ENCODE data around the gene RHBDD1.
A peak's percentile ranks its signal among the peaks of the same experiment; 100 is the strongest.

Gene RHBDD1

GRCh38 chr2:226794196-226794661 is 41.6 kb upstream of the RHBDD1 start:
- Histone ChIP-seq H3K9me3 (ENCODE audit: control insufficient read depth in 1 of 2, low read length in 2 of 2) (no peaks in the 10 kb centered on the region), H3K36me3 (ENCODE audit: control insufficient read depth in 1 of 2, insufficient read depth in 2 of 2, low read length in 2 of 2) (no peaks in the 10 kb centered on the region), H3K4me1 (ENCODE audit: control insufficient read depth in 1 of 2, insufficient read depth in 2 of 2, low read length in 2 of 2) (peaks cover 43 to 64% of the 10 kb centered on the region in 2 donors), H3K27me3 (ENCODE audit: control insufficient read depth in 1 of 2, insufficient read depth in 2 of 2, low read length in 2 of 2) (no peaks in the 10 kb centered on the region), H3K9ac (ENCODE audit: low read depth in 1 of 2, low read length in 2 of 2) (peak overlapping the region; percentile 1 to 55), H3K4me3 (ENCODE audit: low read depth in 1 of 2, low read length in 2 of 2) (peak overlapping the region; percentile 48 to 77), H3K27ac (ENCODE audit: low read depth, low read length) (no peak overlapping the region)

GRCh38 chr2:226794751-226795171 is 41.1 kb upstream of the RHBDD1 start:
- Histone ChIP-seq H3K27ac (ENCODE audit: low read depth, low read length) (no peak overlapping the region), H3K4me1 (ENCODE audit: control insufficient read depth in 1 of 2, insufficient read depth in 2 of 2, low read length in 2 of 2) (peaks cover 41 to 62% of the 10 kb centered on the region in 2 donors), H3K9me3 (ENCODE audit: control insufficient read depth in 1 of 2, low read length in 2 of 2) (no peaks in the 10 kb centered on the region), H3K36me3 (ENCODE audit: control insufficient read depth in 1 of 2, insufficient read depth in 2 of 2, low read length in 2 of 2) (no peaks in the 10 kb centered on the region), H3K27me3 (ENCODE audit: control insufficient read depth in 1 of 2, insufficient read depth in 2 of 2, low read length in 2 of 2) (no peaks in the 10 kb centered on the region), H3K4me3 (ENCODE audit: low read depth in 1 of 2, low read length in 2 of 2) (peak overlapping the region; percentile 38 to 77), H3K9ac (ENCODE audit: low read depth in 1 of 2, low read length in 2 of 2) (peak overlapping the region in 1 of 2 donors; percentile 55)

GRCh38 chr2:226795281-226796011 is 40.4 kb upstream of the RHBDD1 start:
- H3K4me3 ChIP-seq (ENCODE audit: low read depth in 1 of 2, low read length in 2 of 2) = peak overlapping the region; percentile 43 to 77
- no peaks in the 10 kb centered on the region for H3K9me3 ChIP-seq (ENCODE audit: control insufficient read depth in 1 of 2, low read length in 2 of 2)
- H3K4me1 ChIP-seq (ENCODE audit: control insufficient read depth in 1 of 2, insufficient read depth in 2 of 2, low read length in 2 of 2) = peaks cover 38 to 59% of the 10 kb centered on the region in 2 donors
- H3K9ac ChIP-seq (ENCODE audit: low read depth in 1 of 2, low read length in 2 of 2) = no peak overlapping the region
- H3K27me3 ChIP-seq (ENCODE audit: control insufficient read depth in 1 of 2, insufficient read depth in 2 of 2, low read length in 2 of 2) = no peaks in the 10 kb centered on the region
- H3K27ac ChIP-seq (ENCODE audit: low read depth, low read length) = peak overlapping the region; percentile 56
- H3K36me3 ChIP-seq (ENCODE audit: control insufficient read depth in 1 of 2, insufficient read depth in 2 of 2, low read length in 2 of 2) = no peaks in the 10 kb centered on the region

- H3K4me3 ChIP-seq (ENCODE audit: low read depth in 1 of 2, low read length in 2 of 2) = peak overlapping the region; percentile 77 to 84
- H3K27me3 ChIP-seq (ENCODE audit: control insufficient read depth in 1 of 2, insufficient read depth in 2 of 2, low read length in 2 of 2) = no peaks in the 10 kb centered on the region
- no peaks in the 10 kb centered on the region for H3K36me3 ChIP-seq (ENCODE audit: control insufficient read depth in 1 of 2, insufficient read depth in 2 of 2, low read length in 2 of 2)
- H3K4me1 ChIP-seq (ENCODE audit: control insufficient read depth in 1 of 2, insufficient read depth in 2 of 2, low read length in 2 of 2) = peaks cover 37 to 60% of the 10 kb centered on the region in 2 donors
- H3K27ac ChIP-seq (ENCODE audit: low read depth, low read length) = peak overlapping the region; percentile 66
- peak overlapping the region; percentile 32 to 61 for H3K9ac ChIP-seq (ENCODE audit: low read depth in 1 of 2, low read length in 2 of 2)
- H3K9me3 ChIP-seq (ENCODE audit: control insufficient read depth in 1 of 2, low read length in 2 of 2) = no peaks in the 10 kb centered on the region
Measured at GRCh38 chr2:226796012-226796839, 39.6 kb upstream of the RHBDD1 start.

GRCh38 chr2:226796840-226797288 is 39.0 kb upstream of the RHBDD1 start:
- Histone ChIP-seq H3K4me3 (ENCODE audit: low read depth in 1 of 2, low read length in 2 of 2) (peak overlapping the region; percentile 77 to 84), H3K4me1 (ENCODE audit: control insufficient read depth in 1 of 2, insufficient read depth in 2 of 2, low read length in 2 of 2) (peaks cover 37 to 66% of the 10 kb centered on the region in 2 donors), H3K9me3 (ENCODE audit: control insufficient read depth in 1 of 2, low read length in 2 of 2) (no peaks in the 10 kb centered on the region), H3K9ac (ENCODE audit: low read depth in 1 of 2, low read length in 2 of 2) (peak overlapping the region; percentile 32 to 61), H3K27ac (ENCODE audit: low read depth, low read length) (peak overlapping the region; percentile 78), H3K36me3 (ENCODE audit: control insufficient read depth in 1 of 2, insufficient read depth in 2 of 2, low read length in 2 of 2) (no peaks in the 10 kb centered on the region), H3K27me3 (ENCODE audit: control insufficient read depth in 1 of 2, insufficient read depth in 2 of 2, low read length in 2 of 2) (no peaks in the 10 kb centered on the region)

GRCh38 chr2:226797289-226797988 is 38.4 kb upstream of the RHBDD1 start:
- Histone ChIP-seq H3K27ac (ENCODE audit: low read depth, low read length) (peak overlapping the region; percentile 78), H3K9ac (ENCODE audit: low read depth in 1 of 2, low read length in 2 of 2) (peak overlapping the region; percentile 61 to 74)

GRCh38 chr2:226797989-226798421 is 37.8 kb upstream of the RHBDD1 start:
- peaks cover 29 to 57% of the 10 kb centered on the region in 2 donors for H3K4me1 ChIP-seq (ENCODE audit: control insufficient read depth in 1 of 2, insufficient read depth in 2 of 2, low read length in 2 of 2)
- no peaks in the 10 kb centered on the region for H3K36me3 ChIP-seq (ENCODE audit: control insufficient read depth in 1 of 2, insufficient read depth in 2 of 2, low read length in 2 of 2)
- H3K27ac ChIP-seq (ENCODE audit: low read depth, low read length) = peak overlapping the region; percentile 78

More at GRCh38 chr2:226797289-226797988, 38.4 kb upstream of the RHBDD1 start:
- no peaks in the 10 kb centered on the region for H3K27me3 ChIP-seq (ENCODE audit: control insufficient read depth in 1 of 2, insufficient read depth in 2 of 2, low read length in 2 of 2)
- H3K36me3 ChIP-seq (ENCODE audit: control insufficient read depth in 1 of 2, insufficient read depth in 2 of 2, low read length in 2 of 2) = no peaks in the 10 kb centered on the region
- peak overlapping the region; percentile 77 to 84 for H3K4me3 ChIP-seq (ENCODE audit: low read depth in 1 of 2, low read length in 2 of 2)
- H3K9me3 ChIP-seq (ENCODE audit: control insufficient read depth in 1 of 2, low read length in 2 of 2) = no peaks in the 10 kb centered on the region
- peaks cover 34 to 61% of the 10 kb centered on the region in 2 donors for H3K4me1 ChIP-seq (ENCODE audit: control insufficient read depth in 1 of 2, insufficient read depth in 2 of 2, low read length in 2 of 2)

GRCh38 chr2:226798422-226799210 is 37.2 kb upstream of the RHBDD1 start:
- peak overlapping the region; percentile 61 to 74 for H3K9ac ChIP-seq (ENCODE audit: low read depth in 1 of 2, low read length in 2 of 2)
- peak overlapping the region; percentile 77 to 84 for H3K4me3 ChIP-seq (ENCODE audit: low read depth in 1 of 2, low read length in 2 of 2)
- no peaks in the 10 kb centered on the region for H3K9me3 ChIP-seq (ENCODE audit: control insufficient read depth in 1 of 2, low read length in 2 of 2)
- peak overlapping the region; percentile 78 for H3K27ac ChIP-seq (ENCODE audit: low read depth, low read length)
- peaks cover 25 to 56% of the 10 kb centered on the region in 2 donors for H3K4me1 ChIP-seq (ENCODE audit: control insufficient read depth in 1 of 2, insufficient read depth in 2 of 2, low read length in 2 of 2)
- H3K27me3 ChIP-seq (ENCODE audit: control insufficient read depth in 1 of 2, insufficient read depth in 2 of 2, low read length in 2 of 2) = no peaks in the 10 kb centered on the region
- H3K36me3 ChIP-seq (ENCODE audit: control insufficient read depth in 1 of 2, insufficient read depth in 2 of 2, low read length in 2 of 2) = no peaks in the 10 kb centered on the region

More at GRCh38 chr2:226797989-226798421, 37.8 kb upstream of the RHBDD1 start:
- no peaks in the 10 kb centered on the region for H3K9me3 ChIP-seq (ENCODE audit: control insufficient read depth in 1 of 2, low read length in 2 of 2)
- H3K9ac ChIP-seq (ENCODE audit: low read depth in 1 of 2, low read length in 2 of 2) = peak overlapping the region; percentile 61 to 74
- H3K27me3 ChIP-seq (ENCODE audit: control insufficient read depth in 1 of 2, insufficient read depth in 2 of 2, low read length in 2 of 2) = no peaks in the 10 kb centered on the region
- peak overlapping the region; percentile 77 to 84 for H3K4me3 ChIP-seq (ENCODE audit: low read depth in 1 of 2, low read length in 2 of 2)
